GM12878 (cell line): ENCODE results near the gene CRNKL1. TPM values are rescaled to one million over a fixed set of nuclear protein-coding genes. Genes with fewer than 3 reads are reported as not detected.

ENCODE experiments used
- ATAC-seq: fragments of 200-7000 bp; cut with Tn5 transposase; 3 replicates; pipeline ENCODE4 v1.9.1; 2020; ENCODE audit warnings: mild to moderate bottlenecking, moderate library complexity
- BruUV-seq: library from RNA; stranded (reverse); fragments of 400-500 nt; replicated peaks from 2 replicates; lab custom pipeline; 2021; lab: Mats Ljungman, UMichigan
- CTCF ChIA-PET: fragments of 300-600 bp; sonication (Branson Sonifier 250); formaldehyde crosslinking; extraction: SDS; loops from one replicate; lab custom pipeline; 2021; ENCODE audit warnings: inconsistent platforms; lab: Yijun Ruan, JAX
- POLR2A ChIA-PET: fragments of 350-600 bp; formaldehyde crosslinking; extraction: SDS; loops from one replicate; lab custom pipeline; 2021; ENCODE audit warnings: inconsistent platforms; lab: Charles Lee
- RAD21 ChIA-PET: fragments of 300-600 bp; sonication (Branson Sonifier 250); formaldehyde crosslinking; loops from one replicate; lab custom pipeline; 2023; ENCODE audit warnings: antibody characterized with exemption; ENCODE audit not compliant: unreplicated experiment; lab: Charles Lee
- SMC1A ChIA-PET: fragments of 300-600 bp; sonication (Branson Sonifier 250); formaldehyde crosslinking; loops from one replicate; lab custom pipeline; 2023; ENCODE audit not compliant: unreplicated experiment, uncharacterized antibody; lab: Charles Lee
- DNase-seq: peaks from one replicate; pipeline ENCODE4 v3.0.0-alpha.2; 2011; ENCODE audit warnings: low read depth, low spot score
- FAIRE-seq: peaks from 3 replicates; lab custom pipeline; 2011; peaks lifted over from hg19 to GRCh38; lab: Jason Lieb, UNC
- H2AFZ ChIP-seq: 2 replicates; pipeline ENCODE4 v1.6.0; 2011; ENCODE audit warnings: low read depth, low read length, control low read depth; ENCODE audit not compliant: control insufficient read depth
- H3K27ac ChIP-seq: 2 replicates; pipeline ENCODE4 v1.5.1; 2011; ENCODE audit warnings: control low read depth; ENCODE audit not compliant: control insufficient read depth, insufficient read depth
- H3K27me3 ChIP-seq, 2 experiments: replicated peaks in 1 of 2; 2 replicates each; pipeline versions ENCODE4 v1.6.0 to v1.6.1; 2011; ENCODE audit warnings: low read length in 1 of 2; ENCODE audit not compliant: control insufficient read depth in 2 of 2, insufficient read depth in 2 of 2
- H3K36me3 ChIP-seq, 2 experiments: 2 replicates each; pipeline ENCODE4 v1.5.1; 2011; ENCODE audit warnings: low read length in 1 of 2; ENCODE audit not compliant: control insufficient read depth in 2 of 2, insufficient read depth in 2 of 2
- H3K4me1 ChIP-seq: 2 replicates; pipeline ENCODE4 v1.6.1; 2011; ENCODE audit warnings: mild to moderate bottlenecking, low read length, moderate library complexity, mixed read lengths; ENCODE audit not compliant: control insufficient read depth, insufficient read depth
- H3K4me2 ChIP-seq: 2 replicates; pipeline ENCODE4 v1.6.0; 2011; ENCODE audit warnings: control low read depth; ENCODE audit not compliant: control insufficient read depth, insufficient read depth
- H3K4me3 ChIP-seq: fragments of 200-600 bp; sonication (generic); 2 replicates; pipeline ENCODE4 v1.5.1; 2016
- H3K79me2 ChIP-seq: 2 replicates; pipeline ENCODE4 v1.6.0; 2011; ENCODE audit warnings: low read length; ENCODE audit not compliant: control insufficient read depth, insufficient read depth
- H3K9ac ChIP-seq: 2 replicates; pipeline ENCODE4 v1.8.0; 2011; ENCODE audit warnings: low read length, control low read depth, mixed read lengths; ENCODE audit not compliant: control insufficient read depth, insufficient read depth
- H3K9me3 ChIP-seq: replicated peaks from 3 replicates; pipeline ENCODE4 v1.5.1; 2011; ENCODE audit warnings: mild to moderate bottlenecking, low read length; ENCODE audit not compliant: control insufficient read depth, insufficient read depth
- H4K20me1 ChIP-seq: 2 replicates; pipeline ENCODE4 v1.6.0; 2011; ENCODE audit not compliant: control insufficient read depth, insufficient read depth
- CBX5 ChIP-seq: sonication (generic); IDR thresholded peaks from 2 replicates; pipeline ENCODE4 v1.6.1; 2016; ENCODE audit warnings: low read depth, moderate library complexity, mild to moderate bottlenecking, inconsistent platforms
- GATAD2B ChIP-seq: fragments of 450-650 bp; conservative IDR thresholded peaks from 2 replicates; pipeline ENCODE4 v1.6.1; 2017; ENCODE audit warnings: low read depth, mild to moderate bottlenecking, moderate library complexity
- NBN ChIP-seq: fragments of 450-650 bp; IDR thresholded peaks from 2 replicates; pipeline ENCODE4 v1.6.1; 2016
- NR2C2 ChIP-seq: IDR thresholded peaks from 2 replicates; pipeline ENCODE4 v1.6.1; 2011; ENCODE audit warnings: borderline replicate concordance, low read depth; ENCODE audit not compliant: control insufficient read depth, insufficient read length
- PAX8 ChIP-seq: fragments of 450-650 bp; IDR thresholded peaks from 2 replicates; pipeline ENCODE4 v1.6.1; 2017; ENCODE audit warnings: mild to moderate bottlenecking, moderate library complexity
- POU2F2 ChIP-seq: IDR thresholded peaks from 3 replicates; pipeline ENCODE4 v1.6.1; 2011; ENCODE audit warnings: low read depth, mild to moderate bottlenecking, low read length, borderline replicate concordance
- RELA ChIP-seq: fragments of 450-650 bp; IDR thresholded peaks from 2 replicates; pipeline ENCODE4 v1.8.0; 2014; ENCODE audit warnings: borderline replicate concordance; ENCODE audit not compliant: partially characterized antibody
- SIX5 ChIP-seq: IDR thresholded peaks from 2 replicates; pipeline ENCODE4 v1.6.1; 2011; ENCODE audit warnings: mild to moderate bottlenecking, low read depth, low read length, moderate library complexity; ENCODE audit not compliant: severe bottlenecking
- SREBF2 ChIP-seq: IDR thresholded peaks from 2 replicates; pipeline ENCODE4 v1.6.1; 2012; ENCODE audit warnings: mild to moderate bottlenecking, low read length
- STAT3 ChIP-seq: IDR thresholded peaks from 2 replicates; pipeline ENCODE4 v1.6.1; 2011; ENCODE audit warnings: low read depth, low read length, improper control_type of control experiment
- TBL1XR1 ChIP-seq: IDR thresholded peaks from 2 replicates; pipeline ENCODE4 v1.6.1; 2012; ENCODE audit warnings: low read depth, low read length, improper control_type of control experiment
- USF1 ChIP-seq: IDR thresholded peaks from 2 replicates; pipeline ENCODE4 v1.6.1; 2011; ENCODE audit warnings: borderline replicate concordance, low read depth, mild to moderate bottlenecking, moderate library complexity, mixed read lengths, low read length; ENCODE audit not compliant: insufficient read depth; ENCODE audit errors: extremely low read length
- ZNF24 ChIP-seq: fragments of 450-650 bp; IDR thresholded peaks from 2 replicates; pipeline ENCODE4 v1.6.1; 2017; ENCODE audit warnings: antibody characterized with exemption, mild to moderate bottlenecking
- WGBS: methylation state at CpG from one replicate; pipeline ENCODE4 v1.1.6; 2016; ENCODE audit warnings: low lambda C conversion rate; ENCODE audit not compliant: insufficient replicate concordance, insufficient coverage; ENCODE audit errors: missing lambda C conversion rate; 5-methylcytosine and 5-hydroxymethylcytosine counted together
- in situ Hi-C: fragments of 300-500 bp; cut with MboI; formaldehyde crosslinking; loops from 9 replicates; pipeline ENCODE4 v1.14.3; 2018; ENCODE audit warnings: mixed read lengths
- intact Hi-C: fragments of 100-400 bp; cut with micrococcal nuclease; formaldehyde crosslinking; loops from one replicate; pipeline ENCODE4 v1.14.2; 2022; ENCODE audit not compliant: unreplicated experiment
- polyA plus RNA-seq, 11 experiments: library from polyadenylated mRNA; depleted of rRNA in 4 of 11; unstranded in 6 of 11; stranded (reverse) in 5 of 11; fragments of >200 nt; fragmentation: Nextera tagmentation in 4 of 11; fragmentation: Illumina TruSeq in 1 of 11; extraction: Ambion mirVana in 4 of 11; extraction: Trizol in 1 of 11; gene quantifications; 1 replicate in 1 of 11; 2 replicates in 10 of 11; pipeline versions ENCODE4 v1.2.1 to v1.2.3, GENCODE V29; 2011 to 2016; ENCODE audit warnings: inconsistent platforms in 2 of 11, missing spikeins in 2 of 11, low read depth in 1 of 11
- total RNA-seq, 4 experiments: library from RNA; depleted of rRNA in 3 of 4; stranded (reverse); fragments of >200 nt in 3 of 4; fragmentation: Illumina TruSeq in 1 of 4; extraction: Trizol in 1 of 4; gene quantifications; 2 replicates each; pipeline versions ENCODE4 v1.2.1 to v1.2.3, GENCODE V29; 2013 to 2021

Gene CRNKL1
- total and polyA plus RNA-seq, 10 of the 15 experiments (the other 5 are each of a cell fraction or from before 2014, with no cell fraction given): 9.5 to 28.4 (median 17.5) TPM

- H3K4me1 ChIP-seq: 0 out of 2 replicates have a peak, but pooled peaks cover 5% of the 10 kb centered on the region
- no peak overlapping the region for H3K4me2 ChIP-seq
- peaks cover 2 to 8% of the 10 kb centered on the region in 2 experiments; a peak in 3 of 4 replicates for H3K27me3 ChIP-seq
- H4K20me1 ChIP-seq: no peaks in the 10 kb centered on the region
- in situ Hi-C loops (loop anchor here (25.0 kb wide), 2 partner anchors 1415 to 1490 kb away; partner anchors contain the start of genes DTD1 and SEC23B), intact Hi-C loops (loop anchor here (2.0 kb wide), 1 partner anchor 218 kb away; no protein-coding TSS in a partner anchor)
- H3K36me3 ChIP-seq: no peaks in the 10 kb centered on the region
- no peaks in the 10 kb centered on the region for H3K9me3 ChIP-seq
- no peak for TF ChIP-seq NBN
- TF ChIP-seq CBX5: no peak
- TF ChIP-seq POU2F2: no peak
- no peak for TF ChIP-seq SIX5
- no peak for TF ChIP-seq PAX8
- no peak for TF ChIP-seq USF1
- no peak for TF ChIP-seq ZNF24
- no peak for TF ChIP-seq RELA
- no peak for TF ChIP-seq GATAD2B
- TF ChIP-seq STAT3: no peak
- no peak for TF ChIP-seq NR2C2
- no peak for TF ChIP-seq SREBF2
- no peak for TF ChIP-seq TBL1XR1
- H3K4me3 ChIP-seq: no peak overlapping the region
- ATAC-seq (no peak), DNase-seq (no peak), FAIRE-seq (no peak)
- H3K79me2 ChIP-seq: no peaks in the 10 kb centered on the region
- CTCF ChIA-PET: interaction anchor here (1.7 to 4.3 kb wide), 2 partner anchors 9 to 11 kb away, joined by 4 to 17 read pairs; no protein-coding TSS in a partner anchor
- no peak overlapping the region for H2AFZ ChIP-seq
- SMC1A ChIA-PET: no interaction called here
- POLR2A ChIA-PET: interaction anchor here (0.6 kb wide), 1 partner anchor 25 kb away, joined by 3 read pairs; no protein-coding TSS in a partner anchor
- RAD21 ChIA-PET: interaction anchor here (0.7 kb wide), 1 partner anchor 222 kb away, joined by 3 read pairs; no protein-coding TSS in a partner anchor
- 62% methylated on average over 9 of the region's 9 CpGs for WGBS
- H3K9ac ChIP-seq: no peak overlapping the region
- no peak overlapping the region for H3K27ac ChIP-seq
- BruUV-seq: no TSS peak
These were observed 49.9 kb downstream of the CRNKL1 start for GRCh38 chr20:20002101-20002998.
